Activated CD8-positive, alpha-beta memory T cell treated with anti-CD3 and anti-CD28 coated beads, Interleukin-2, amount 10 ng/mL, durations not matched to agents 7 days and 5 days (primary cell): ENCODE results near the gene SLC9A8. TPM values are rescaled to one million over a fixed set of nuclear protein-coding genes. Genes with fewer than 3 reads are reported as not detected.

Experiments used
- ATAC-seq: fragments of 150-1000 bp; cut with Tn5 transposase; one replicate; pipeline ENCODE4 v1.10.0; 2021; ENCODE audit warnings: moderate library complexity
- CTCF ChIA-PET: fragments of 350-600 bp; sonication (Branson Sonifier 250); formaldehyde crosslinking; loops from one replicate; lab custom pipeline; 2021; ENCODE audit warnings: antibody characterized with exemption; lab: Charles Lee
- DNase-seq: peaks from one replicate; pipeline ENCODE4 v3.0.0-alpha.2; 2020
- H3K27ac Mint-ChIP-seq: one replicate; pipeline ENCODE4 v1.8.0; 2021; ENCODE audit warnings: mild to moderate bottlenecking, mixed read lengths
- H3K27me3 Mint-ChIP-seq: one replicate; pipeline ENCODE4 v1.8.0; 2021; ENCODE audit warnings: mixed read lengths
- H3K36me3 Mint-ChIP-seq: one replicate; pipeline ENCODE4 v1.8.0; 2021; ENCODE audit warnings: mild to moderate bottlenecking, mixed read lengths
- H3K4me1 Mint-ChIP-seq: one replicate; pipeline ENCODE4 v1.8.0; 2021; ENCODE audit warnings: mixed read lengths
- H3K4me3 Mint-ChIP-seq: one replicate; pipeline ENCODE4 v1.8.0; 2021; ENCODE audit warnings: mild to moderate bottlenecking, moderate library complexity, mixed read lengths
- H3K9me3 Mint-ChIP-seq: one replicate; pipeline ENCODE4 v1.8.0; 2022; ENCODE audit warnings: low read depth, mixed read lengths
- total RNA-seq, 2 experiments: library from RNA; stranded (reverse); gene quantifications; one replicate each; pipeline ENCODE4 v1.2.3, GENCODE V29; 2021

The SLC9A8 gene
- total RNA-seq, 2 experiments from 2014 or later: 16.3 to 24.9 TPM

DNA sequence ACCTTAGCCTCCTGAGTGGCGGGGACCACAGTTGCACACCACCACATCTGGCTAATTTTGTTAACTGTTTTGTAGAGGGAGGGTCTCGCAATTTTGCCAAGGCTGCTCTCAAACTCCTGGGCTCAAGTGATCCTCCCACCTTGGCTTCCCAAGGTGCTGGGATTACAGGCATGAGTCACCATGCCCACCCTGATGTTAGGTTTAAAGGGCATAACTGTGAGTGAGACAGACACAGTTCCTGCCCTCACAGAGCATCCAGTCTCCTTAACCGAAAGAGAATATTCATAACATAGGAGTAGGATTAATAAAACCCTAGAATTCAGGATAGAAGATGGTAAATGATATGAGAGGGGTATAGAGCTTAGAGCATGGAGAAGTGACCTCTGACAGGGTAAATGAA, 105.8 kb downstream of the SLC9A8 start:
- H3K4me3 Mint-ChIP-seq: no peak overlapping the region
- CTCF ChIA-PET: interaction anchor here (1.3 kb wide), 1 partner anchor 32 kb away, joined by 3 read pairs; no protein-coding TSS in a partner anchor
- ATAC-seq: no peak
- no peak for DNase-seq
- H3K27ac Mint-ChIP-seq: no peak overlapping the region
- no peaks in the 10 kb centered on the region for H3K9me3 Mint-ChIP-seq
- H3K27me3 Mint-ChIP-seq: no peaks in the 10 kb centered on the region
- H3K4me1 Mint-ChIP-seq: peaks cover 28% of the 10 kb centered on the region
- H3K36me3 Mint-ChIP-seq: no peaks in the 10 kb centered on the region

DNA sequence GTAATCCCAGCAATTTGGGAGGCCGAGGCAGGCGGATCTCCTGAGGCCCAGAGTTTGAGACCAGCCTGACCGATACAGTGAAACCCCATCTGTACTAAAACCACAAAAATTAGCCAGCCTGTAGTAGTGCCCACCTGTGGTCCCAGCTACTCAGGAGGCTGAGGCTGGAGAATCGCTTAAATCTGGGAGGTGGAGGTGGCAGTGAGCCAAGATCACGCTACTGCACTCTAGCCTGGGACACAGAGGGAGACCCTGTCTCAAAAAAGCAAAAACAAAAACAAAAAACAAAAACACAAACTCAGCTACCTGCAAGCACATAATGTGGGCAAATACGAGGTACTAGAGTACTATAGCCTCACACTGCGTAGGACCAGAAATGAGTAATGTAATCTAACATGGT, 106.4 kb downstream of the SLC9A8 start:
- ATAC-seq (no peak), DNase-seq (no peak)
- no peaks in the 10 kb centered on the region for H3K9me3 Mint-ChIP-seq
- H3K4me3 Mint-ChIP-seq: no peak overlapping the region
- no peaks in the 10 kb centered on the region for H3K27me3 Mint-ChIP-seq
- no peak overlapping the region for H3K27ac Mint-ChIP-seq
- no peaks in the 10 kb centered on the region for H3K36me3 Mint-ChIP-seq
- CTCF ChIA-PET: interaction anchor here (1.3 kb wide), 1 partner anchor 32 kb away, joined by 3 read pairs; no protein-coding TSS in a partner anchor
- H3K4me1 Mint-ChIP-seq: peaks cover 22% of the 10 kb centered on the region

- Mint-ChIP-seq H3K27me3 (peaks cover 2% of the 10 kb centered on the region), H3K9me3 (no peaks in the 10 kb centered on the region), H3K4me1 (peaks cover 18% of the 10 kb centered on the region), H3K36me3 (no peaks in the 10 kb centered on the region), H3K4me3 (no peak overlapping the region), H3K27ac (no peak overlapping the region)
- DNase-seq (no peak), ATAC-seq (no peak)
- CTCF ChIA-PET: no interaction called here
Measured at GRCh38 chr20:49919461-49919860, 106.8 kb downstream of the SLC9A8 start.

DNA sequence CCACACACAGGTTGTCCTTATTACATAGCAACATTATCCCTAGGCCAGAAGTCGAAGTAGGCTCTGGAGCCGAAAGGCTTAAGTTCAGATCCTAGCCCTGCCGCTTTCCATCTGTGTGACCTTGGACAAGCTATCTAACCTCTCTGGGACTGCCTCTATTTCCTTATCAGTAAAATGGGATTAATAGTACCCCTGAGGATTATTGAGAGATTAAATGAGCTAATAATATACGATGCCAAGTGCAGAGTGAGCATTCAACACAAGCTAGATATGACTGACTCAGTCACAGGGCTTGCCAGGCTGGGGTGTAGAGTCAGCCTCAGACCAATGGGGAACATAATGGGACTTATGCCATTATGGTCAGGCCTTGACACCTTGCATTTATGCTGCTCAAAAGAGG, 111.6 kb downstream of the SLC9A8 start:
- H3K36me3 Mint-ChIP-seq: no peaks in the 10 kb centered on the region
- DNase-seq (no peak), ATAC-seq (no peak)
- no peaks in the 10 kb centered on the region for H3K9me3 Mint-ChIP-seq
- peaks cover 8% of the 10 kb centered on the region for H3K4me1 Mint-ChIP-seq
- no peak overlapping the region for H3K27ac Mint-ChIP-seq
- CTCF ChIA-PET: interaction anchor here (0.9 to 1.4 kb wide), 2 partner anchors 11 to 36 kb away, joined by 3 read pairs; no protein-coding TSS in a partner anchor
- peaks cover 2% of the 10 kb centered on the region for H3K27me3 Mint-ChIP-seq
- H3K4me3 Mint-ChIP-seq: no peak overlapping the region

GRCh38 chr20:49925901-49926454, 113.3 kb downstream of the SLC9A8 start:
- CTCF ChIA-PET: interaction anchor here (1.1 to 1.7 kb wide), 2 partner anchors 13 to 37 kb away, joined by 4 to 5 read pairs; no protein-coding TSS in a partner anchor
- Mint-ChIP-seq H3K9me3 (no peaks in the 10 kb centered on the region), H3K4me3 (no peak overlapping the region), H3K36me3 (no peaks in the 10 kb centered on the region), H3K4me1 (peaks cover 8% of the 10 kb centered on the region), H3K27ac (no peak overlapping the region), H3K27me3 (peaks cover 2% of the 10 kb centered on the region)
- no peak for DNase-seq
- ATAC-seq: no peak

- no peak overlapping the region for H3K4me3 Mint-ChIP-seq
- H3K4me1 Mint-ChIP-seq: peaks cover 8% of the 10 kb centered on the region
- no peaks in the 10 kb centered on the region for H3K9me3 Mint-ChIP-seq
- peak overlapping the region; percentile 43 for H3K27ac Mint-ChIP-seq
- ATAC-seq (peak; percentile 93), DNase-seq (peak; percentile 87)
- no peaks in the 10 kb centered on the region for H3K36me3 Mint-ChIP-seq
- peaks cover 2% of the 10 kb centered on the region for H3K27me3 Mint-ChIP-seq
- CTCF ChIA-PET: interaction anchor here (0.5 to 1.7 kb wide), 4 partner anchors 8 to 15 kb away, joined by 3 to 6 read pairs (median 4); partner anchors contain the start of gene RNF114
Measured at GRCh38 chr20:49928411-49929141, 115.9 kb downstream of the SLC9A8 start.

DNA sequence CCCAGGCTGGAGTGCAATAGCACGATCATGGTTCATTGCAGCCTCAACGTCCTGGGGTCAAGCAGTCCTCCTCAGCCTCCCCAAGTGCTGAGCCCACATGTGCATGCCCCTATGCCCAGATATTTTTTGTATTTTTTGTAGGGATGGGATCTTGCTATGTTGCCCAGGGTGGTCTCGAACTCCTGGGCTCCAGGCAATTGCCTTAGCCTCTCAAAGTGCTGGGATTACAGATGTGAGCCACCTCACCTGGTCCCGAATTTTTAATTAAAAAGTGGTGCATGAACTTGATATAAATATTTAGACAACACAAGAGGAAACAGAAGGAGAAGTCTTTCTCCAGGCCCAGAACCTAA, 116.5 kb downstream of the SLC9A8 start:
- no peaks in the 10 kb centered on the region for H3K9me3 Mint-ChIP-seq
- ATAC-seq: no peak
- H3K36me3 Mint-ChIP-seq: no peaks in the 10 kb centered on the region
- peaks cover 11% of the 10 kb centered on the region for H3K4me1 Mint-ChIP-seq
- no peak overlapping the region for H3K27ac Mint-ChIP-seq
- CTCF ChIA-PET: interaction anchor here (0.7 kb wide), 1 partner anchor 134 kb away, joined by 4 read pairs; no protein-coding TSS in a partner anchor
- no peak overlapping the region for H3K4me3 Mint-ChIP-seq
- no peak for DNase-seq
- H3K27me3 Mint-ChIP-seq: peaks cover 1% of the 10 kb centered on the region

- Mint-ChIP-seq H3K9me3 (no peaks in the 10 kb centered on the region), H3K27ac (peak overlapping the region; percentile 75), H3K36me3 (peaks cover 10% of the 10 kb centered on the region), H3K27me3 (no peaks in the 10 kb centered on the region), H3K4me1 (peaks cover 43% of the 10 kb centered on the region), H3K4me3 (peak overlapping the region; percentile 94)
- CTCF ChIA-PET: interaction anchor here (0.7 to 4.4 kb wide), 6 partner anchors 10 to 227 kb away, joined by 3 to 21 read pairs (median 6); no protein-coding TSS in a partner anchor
- DNase-seq (no peak), ATAC-seq (no peak)
Measured at GRCh38 chr20:49935746-49936152, 123.1 kb downstream of the SLC9A8 start.

DNA sequence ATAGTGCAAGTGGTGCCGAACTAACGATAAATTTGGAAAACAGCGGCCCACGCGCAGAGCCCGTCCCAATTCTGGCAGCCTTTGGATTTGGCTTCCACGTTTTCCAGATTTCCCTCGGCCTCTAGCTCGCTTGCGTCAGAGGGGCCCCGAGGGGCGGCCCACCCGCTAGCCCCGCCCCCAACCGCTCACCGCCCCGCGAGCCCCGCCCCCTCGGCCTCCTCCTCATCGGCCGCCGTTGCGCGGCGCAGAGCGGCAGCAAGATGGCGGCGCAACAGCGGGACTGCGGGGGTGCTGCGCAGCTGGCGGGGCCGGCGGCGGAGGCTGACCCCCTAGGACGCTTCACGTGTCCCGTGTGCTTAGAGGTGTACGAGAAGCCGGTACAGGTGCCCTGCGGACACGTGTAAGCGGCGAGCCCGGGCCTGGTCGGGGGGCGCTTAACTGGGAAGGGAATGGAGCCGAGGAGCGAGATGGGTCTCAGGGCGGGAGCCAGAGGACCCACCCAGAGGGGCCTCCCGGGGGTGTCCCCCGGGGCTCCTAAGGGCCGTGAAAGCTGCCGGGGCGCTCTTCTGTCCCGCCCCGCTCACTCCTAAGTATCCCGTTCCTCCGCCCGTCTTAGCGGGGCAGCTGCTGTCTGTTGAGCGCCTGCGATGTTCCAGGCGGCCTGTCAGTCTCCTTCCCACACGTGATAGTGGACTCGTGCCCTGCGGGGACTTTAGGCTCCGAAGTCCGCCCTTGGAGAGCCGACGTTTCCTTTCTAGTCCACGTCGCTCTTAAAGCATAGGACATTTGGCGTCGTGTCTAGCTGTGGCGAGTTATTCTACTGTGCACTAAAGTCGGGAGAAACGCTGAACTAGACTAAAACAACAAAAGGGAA, 123.8 kb downstream of the SLC9A8 start, which contains the start of gene RNF114:
RNF114 (plus strand) TSS at position 245 of the 874 bp plus-strand sequence; CDS start at position 261, 16 bp downstream.
- peaks cover 16% of the 10 kb centered on the region for H3K36me3 Mint-ChIP-seq
- H3K4me3 Mint-ChIP-seq: peak within 1 kb of the TSS; percentile 94
- CTCF ChIA-PET: interaction anchor here (1.4 to 4.4 kb wide), 6 partner anchors 9 to 135 kb away, joined by 5 to 21 read pairs (median 6); no protein-coding TSS in a partner anchor
- DNase-seq (peak; percentile 92), ATAC-seq (peak; percentile 89)
- peak within 1 kb of the TSS; percentile 93 for H3K27ac Mint-ChIP-seq
- H3K27me3 Mint-ChIP-seq: no peaks in the 10 kb centered on the region
- H3K4me1 Mint-ChIP-seq: peaks cover 49% of the 10 kb centered on the region
- no peaks in the 10 kb centered on the region for H3K9me3 Mint-ChIP-seq

DNA sequence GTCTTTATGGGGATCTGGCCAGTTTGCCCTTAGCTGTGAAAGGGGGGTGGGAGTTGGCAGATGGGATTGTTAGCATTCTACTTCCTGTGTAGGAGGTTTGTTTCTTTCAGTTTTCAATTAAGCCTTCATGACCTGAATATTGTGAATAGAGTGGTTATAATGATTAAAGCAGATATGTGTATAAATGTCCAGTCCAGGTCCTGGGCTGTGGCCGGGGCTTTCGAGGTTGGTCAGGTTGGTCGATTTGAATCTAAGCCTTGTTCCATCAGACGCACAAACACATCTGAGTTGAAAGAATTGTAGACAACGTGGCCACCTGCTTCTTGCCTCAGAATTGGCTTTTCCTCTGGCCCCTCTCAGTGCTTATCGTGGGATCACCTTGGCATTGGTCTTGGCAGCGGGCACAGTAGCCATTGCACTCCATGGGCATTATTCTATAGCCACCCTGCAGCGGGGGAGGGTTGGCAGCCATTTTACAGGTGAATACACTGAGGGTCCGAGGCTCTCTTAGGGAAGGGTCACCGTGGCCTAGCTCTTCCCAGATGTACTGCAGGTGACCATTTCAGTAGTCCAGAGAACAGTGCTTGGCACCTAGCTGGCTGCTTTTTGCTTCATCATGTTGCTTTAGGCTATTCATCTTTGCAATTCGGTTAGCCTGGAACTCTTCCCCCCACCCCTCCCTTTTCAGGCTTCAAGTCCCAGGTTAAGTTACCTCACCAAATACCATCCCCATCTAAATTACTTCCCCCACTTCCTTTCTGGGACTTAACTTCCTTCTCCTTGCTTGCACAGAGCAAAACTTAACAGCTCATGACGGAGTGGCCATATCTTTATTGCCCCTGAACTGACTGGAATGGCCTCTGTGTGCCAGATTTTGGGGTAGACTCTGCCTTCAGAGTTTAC, 124.7 kb downstream of the SLC9A8 start:
- Mint-ChIP-seq H3K27me3 (no peaks in the 10 kb centered on the region), H3K4me1 (peaks cover 50% of the 10 kb centered on the region), H3K4me3 (peak overlapping the region; percentile 94), H3K9me3 (no peaks in the 10 kb centered on the region), H3K27ac (peak overlapping the region; percentile 93), H3K36me3 (peaks cover 18% of the 10 kb centered on the region)
- ATAC-seq (peak; percentile 30), DNase-seq (no peak)
- CTCF ChIA-PET: interaction anchor here (0.7 to 4.4 kb wide), 8 partner anchors 9 to 148 kb away, joined by 3 to 21 read pairs (median 6); no protein-coding TSS in a partner anchor

DNA sequence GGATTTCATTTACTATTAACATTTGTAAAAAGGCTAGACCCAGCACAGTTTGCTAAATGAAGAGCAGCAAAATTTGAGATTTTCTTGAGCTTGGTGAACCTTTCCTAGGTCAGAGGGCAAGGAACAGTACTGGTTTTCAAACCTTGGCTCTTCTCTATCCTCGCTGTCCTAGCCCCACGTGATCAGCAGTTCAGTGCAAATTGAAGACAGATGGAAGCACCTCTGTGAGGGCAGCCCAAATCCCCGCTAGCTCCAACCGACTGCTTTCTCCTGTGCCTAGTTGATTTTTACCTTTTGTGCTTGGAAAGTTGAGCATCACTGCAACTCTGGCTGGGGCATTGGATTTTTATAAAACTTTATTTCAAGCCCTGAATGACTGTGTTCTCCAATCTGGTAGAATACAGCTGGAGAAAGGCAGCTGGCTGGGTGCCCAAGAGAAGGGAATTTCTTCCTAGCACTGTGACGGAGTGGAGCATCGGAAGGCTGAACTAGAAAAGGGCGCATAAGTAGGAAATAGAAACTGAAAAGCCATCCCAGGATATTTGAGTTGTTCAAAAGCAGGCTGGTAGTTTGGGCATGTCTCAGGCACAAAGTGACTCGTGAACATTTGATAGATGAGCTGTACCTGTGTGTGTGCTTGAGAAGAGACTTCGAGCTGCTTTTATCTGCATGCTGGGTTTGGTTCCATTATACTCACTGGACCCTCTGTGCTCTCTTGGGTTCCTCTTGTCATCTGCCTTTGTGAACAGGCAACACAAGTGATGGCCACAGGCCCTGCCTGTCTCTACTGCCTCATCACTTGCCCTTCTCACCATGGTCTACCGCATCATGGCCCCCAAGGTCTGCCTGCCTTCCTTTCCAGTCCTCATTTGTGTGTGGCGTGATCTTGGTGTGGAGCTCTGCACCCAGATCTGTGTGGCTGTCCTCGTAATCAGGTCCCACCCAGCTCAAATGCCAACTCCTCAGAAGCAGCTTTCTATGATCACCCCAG, 125.8 kb downstream of the SLC9A8 start:
- Mint-ChIP-seq H3K4me3 (peak overlapping the region; percentile 25), H3K27ac (peak overlapping the region; percentile 71), H3K27me3 (no peaks in the 10 kb centered on the region), H3K4me1 (peaks cover 55% of the 10 kb centered on the region), H3K36me3 (peaks cover 24% of the 10 kb centered on the region), H3K9me3 (no peaks in the 10 kb centered on the region)
- CTCF ChIA-PET: interaction anchor here (0.7 to 4.4 kb wide), 5 partner anchors 8 to 147 kb away, joined by 3 to 21 read pairs (median 6); no protein-coding TSS in a partner anchor
- DNase-seq: no peak
- ATAC-seq: no peak
